Mucosa of stomach (tissue), 1 donor: Measurements from ENCODE around the gene NTM.

ENCODE experiments used
- H3K27me3 ChIP-seq: one replicate; pipeline ENCODE4 v1.7.0; 2013; ENCODE audit warnings: mild to moderate bottlenecking, low read length; ENCODE audit not compliant: control insufficient read depth, insufficient read depth
- H3K36me3 ChIP-seq: one replicate; pipeline ENCODE4 v1.7.0; 2013; ENCODE audit warnings: low read length; ENCODE audit not compliant: control insufficient read depth, insufficient read depth
- H3K4me1 ChIP-seq: one replicate; pipeline ENCODE4 v1.7.0; 2013; ENCODE audit warnings: mild to moderate bottlenecking, low read length; ENCODE audit not compliant: control insufficient read depth, insufficient read depth
- H3K4me3 ChIP-seq: one replicate; pipeline ENCODE4 v1.7.0; 2013; ENCODE audit warnings: low read length
- H3K9ac ChIP-seq: one replicate; pipeline ENCODE4 v1.7.0; 2013; ENCODE audit warnings: mild to moderate bottlenecking, low read length, moderate library complexity
- H3K9me3 ChIP-seq: one replicate; pipeline ENCODE4 v1.7.0; 2013; ENCODE audit warnings: mild to moderate bottlenecking, low read length, moderate library complexity; ENCODE audit not compliant: control insufficient read depth
- donor health status: Pancreatic carcinoma.

The NTM gene

GRCh38 chr11:131693756-131694155, 323.3 kb downstream of the NTM start:
- H3K4me3 ChIP-seq = no peak overlapping the region
- H3K9me3 ChIP-seq = no peaks in the 10 kb centered on the region
- H3K4me1 ChIP-seq = no peaks in the 10 kb centered on the region
- no peaks in the 10 kb centered on the region for H3K36me3 ChIP-seq
- peaks cover 27% of the 10 kb centered on the region for H3K27me3 ChIP-seq
- no peak overlapping the region for H3K9ac ChIP-seq

- no peaks in the 10 kb centered on the region for H3K9me3 ChIP-seq
- H3K4me3 ChIP-seq = no peak overlapping the region
- no peaks in the 10 kb centered on the region for H3K4me1 ChIP-seq
- H3K9ac ChIP-seq = no peak overlapping the region
- H3K27me3 ChIP-seq = peaks cover 20% of the 10 kb centered on the region
- no peaks in the 10 kb centered on the region for H3K36me3 ChIP-seq
These were observed 324.4 kb downstream of the NTM start for GRCh38 chr11:131694526-131695424.

- H3K36me3 ChIP-seq = no peaks in the 10 kb centered on the region
- no peaks in the 10 kb centered on the region for H3K4me1 ChIP-seq
- no peak overlapping the region for H3K4me3 ChIP-seq
- no peak overlapping the region for H3K9ac ChIP-seq
- H3K27me3 ChIP-seq = peaks cover 19% of the 10 kb centered on the region
- H3K9me3 ChIP-seq = no peaks in the 10 kb centered on the region
These were observed 325.5 kb downstream of the NTM start for GRCh38 chr11:131695889-131696429.

- H3K9me3 ChIP-seq = no peaks in the 10 kb centered on the region
- no peaks in the 10 kb centered on the region for H3K36me3 ChIP-seq
- H3K27me3 ChIP-seq = peaks cover 17% of the 10 kb centered on the region
- no peak overlapping the region for H3K9ac ChIP-seq
- no peak overlapping the region for H3K4me3 ChIP-seq
- H3K4me1 ChIP-seq = no peaks in the 10 kb centered on the region
These were observed 326.3 kb downstream of the NTM start for GRCh38 chr11:131696690-131697089.

- H3K36me3 ChIP-seq = no peaks in the 10 kb centered on the region
- H3K4me1 ChIP-seq = no peaks in the 10 kb centered on the region
- no peaks in the 10 kb centered on the region for H3K27me3 ChIP-seq
- H3K9ac ChIP-seq = no peak overlapping the region
- H3K9me3 ChIP-seq = no peaks in the 10 kb centered on the region
- H3K4me3 ChIP-seq = no peak overlapping the region
These were observed 332.9 kb downstream of the NTM start for GRCh38 chr11:131703311-131703710.

- Histone ChIP-seq H3K36me3 (no peaks in the 10 kb centered on the region), H3K9me3 (no peaks in the 10 kb centered on the region), H3K4me3 (no peak overlapping the region), H3K9ac (no peak overlapping the region), H3K4me1 (no peaks in the 10 kb centered on the region), H3K27me3 (no peaks in the 10 kb centered on the region)
These were observed 334.3 kb downstream of the NTM start for GRCh38 chr11:131704682-131705081.

GRCh38 chr11:131710511-131710910, 340.1 kb downstream of the NTM start:
- H3K4me3 ChIP-seq = no peak overlapping the region

GRCh38 chr11:131712897-131713296, 342.5 kb downstream of the NTM start:
- no peak overlapping the region for H3K4me3 ChIP-seq
- no peaks in the 10 kb centered on the region for H3K9me3 ChIP-seq
- no peaks in the 10 kb centered on the region for H3K36me3 ChIP-seq
- H3K9ac ChIP-seq = no peak overlapping the region
- H3K27me3 ChIP-seq = no peaks in the 10 kb centered on the region
- no peaks in the 10 kb centered on the region for H3K4me1 ChIP-seq

More at GRCh38 chr11:131710511-131710910, 340.1 kb downstream of the NTM start:
- no peak overlapping the region for H3K9ac ChIP-seq
- no peaks in the 10 kb centered on the region for H3K9me3 ChIP-seq
- H3K4me1 ChIP-seq = no peaks in the 10 kb centered on the region
- H3K27me3 ChIP-seq = no peaks in the 10 kb centered on the region
- H3K36me3 ChIP-seq = no peaks in the 10 kb centered on the region

GRCh38 chr11:131713529-131714134, 343.2 kb downstream of the NTM start:
- Histone ChIP-seq H3K9ac (no peak overlapping the region), H3K4me3 (no peak overlapping the region), H3K36me3 (no peaks in the 10 kb centered on the region), H3K9me3 (no peaks in the 10 kb centered on the region), H3K27me3 (no peaks in the 10 kb centered on the region), H3K4me1 (no peaks in the 10 kb centered on the region)

GRCh38 chr11:131717616-131718015, 347.2 kb downstream of the NTM start:
- Histone ChIP-seq H3K36me3 (no peaks in the 10 kb centered on the region), H3K9ac (no peak overlapping the region), H3K4me3 (no peak overlapping the region), H3K27me3 (no peaks in the 10 kb centered on the region), H3K9me3 (no peaks in the 10 kb centered on the region), H3K4me1 (no peaks in the 10 kb centered on the region)

GRCh38 chr11:131723088-131723487, 352.7 kb downstream of the NTM start:
- H3K9ac ChIP-seq = no peak overlapping the region
- H3K36me3 ChIP-seq = no peaks in the 10 kb centered on the region
- H3K27me3 ChIP-seq = no peaks in the 10 kb centered on the region
- H3K4me1 ChIP-seq = no peaks in the 10 kb centered on the region
- H3K9me3 ChIP-seq = no peaks in the 10 kb centered on the region
- H3K4me3 ChIP-seq = no peak overlapping the region

GRCh38 chr11:131724436-131724975, 354.1 kb downstream of the NTM start:
- Histone ChIP-seq H3K9ac (no peak overlapping the region), H3K27me3 (no peaks in the 10 kb centered on the region), H3K9me3 (no peaks in the 10 kb centered on the region), H3K4me1 (no peaks in the 10 kb centered on the region), H3K36me3 (no peaks in the 10 kb centered on the region), H3K4me3 (no peak overlapping the region)
